Caco-2 (cell line): Measurements from ENCODE around the gene ZBTB17. TPM values are rescaled to one million over a fixed set of nuclear protein-coding genes. Genes with fewer than 3 reads are reported as not detected.

Source experiments
- BruUV-seq: library from RNA; stranded (reverse); fragments of 400-500 nt; replicated peaks from 2 replicates; lab custom pipeline; 2021; lab: Mats Ljungman, UMichigan
- CTCF ChIA-PET: fragments of 300-600 bp; sonication (Branson Sonifier 250); formaldehyde crosslinking; loops from one replicate; lab custom pipeline; 2022; ENCODE audit warnings: antibody characterized with exemption; lab: Charles Lee
- POLR2A ChIA-PET: fragments of 300-600 bp; sonication (Branson Sonifier 250); formaldehyde crosslinking; loops from one replicate; lab custom pipeline; 2022; ENCODE audit warnings: antibody characterized with exemption; lab: Charles Lee
- DNase-seq, 2 experiments: peaks; one replicate each; pipeline versions ENCODE4 v3.0.0 to v3.0.0-alpha.2; 2020 to 2022
- H3K27me3 ChIP-seq: replicated peaks from 2 replicates; pipeline ENCODE4 v1.6.0; 2011; ENCODE audit warnings: low read length; ENCODE audit not compliant: control insufficient read depth, insufficient read depth
- H3K36me3 ChIP-seq: 2 replicates; pipeline ENCODE4 v1.5.1; 2011; ENCODE audit warnings: low read length; ENCODE audit not compliant: control insufficient read depth, insufficient read depth
- H3K4me1 ChIP-seq: fragments of 250-450 bp; sonication (Bioruptor Pico); 2 replicates; pipeline ENCODE4 v1.5.1; 2020; ENCODE audit warnings: mild to moderate bottlenecking
- H3K4me3 ChIP-seq: 2 replicates; pipeline ENCODE4 v1.5.1; 2011; ENCODE audit warnings: low read depth, mild to moderate bottlenecking, control low read depth, low read length
- H3K9me3 ChIP-seq: fragments of 250-450 bp; sonication (Bioruptor Pico); 2 replicates; pipeline ENCODE4 v1.5.1; 2020; ENCODE audit warnings: mild to moderate bottlenecking, moderate library complexity
- H3K27ac Mint-ChIP-seq: one replicate; pipeline ENCODE4 v1.8.0; 2022; ENCODE audit warnings: mixed read lengths; ENCODE audit not compliant: unreplicated experiment
- H3K27me3 Mint-ChIP-seq: one replicate; pipeline ENCODE4 v1.8.0; 2022; ENCODE audit warnings: mixed read lengths; ENCODE audit not compliant: insufficient read depth, unreplicated experiment
- H3K36me3 Mint-ChIP-seq: one replicate; pipeline ENCODE4 v1.8.0; 2022; ENCODE audit warnings: mild to moderate bottlenecking, mixed read lengths; ENCODE audit not compliant: insufficient read depth, unreplicated experiment
- H3K4me1 Mint-ChIP-seq: one replicate; pipeline ENCODE4 v1.8.0; 2022; ENCODE audit warnings: low read depth, mixed read lengths; ENCODE audit not compliant: unreplicated experiment
- H3K4me3 Mint-ChIP-seq: one replicate; pipeline ENCODE4 v1.8.0; 2022; ENCODE audit warnings: mild to moderate bottlenecking, moderate library complexity, mixed read lengths; ENCODE audit not compliant: unreplicated experiment
- H3K9me3 Mint-ChIP-seq: one replicate; pipeline ENCODE4 v1.8.0; 2022; ENCODE audit warnings: mixed read lengths; ENCODE audit not compliant: unreplicated experiment
- CTCF ChIP-seq, 2 experiments: fragments of 200-600 bp in 1 of 2; IDR thresholded peaks; 1 replicate in 1 of 2; 2 replicates in 1 of 2; pipeline versions ENCODE4 v1.5.1 to v1.8.0; 2011 to 2022; ENCODE audit warnings: antibody characterized with exemption in 1 of 2, control low read depth in 1 of 2, inconsistent platforms in 1 of 2, low read depth in 1 of 2, low read length in 1 of 2, mild to moderate bottlenecking in 1 of 2, moderate library complexity in 1 of 2; ENCODE audit not compliant: insufficient read depth in 1 of 2, severe bottlenecking in 1 of 2, unreplicated experiment in 1 of 2
- intact Hi-C: fragments of 100-400 bp; cut with micrococcal nuclease; formaldehyde crosslinking; loops from one replicate; pipeline ENCODE4 v1.10.0; 2022; ENCODE audit not compliant: unreplicated experiment
- total RNA-seq: library from RNA; stranded (reverse); gene quantifications from 2 replicates; pipeline ENCODE4 v1.2.3, GENCODE V29; 2022

ZBTB17 gene
- total RNA-seq, 1 experiment from 2014 or later: 23.5 TPM

GRCh38 chr1:16007671-16008341 is 31.9 kb upstream of the ZBTB17 start:
- Histone ChIP-seq H3K27me3 (no peaks in the 10 kb centered on the region), H3K4me3 (no peak overlapping the region), H3K36me3 (no peaks in the 10 kb centered on the region), H3K4me1 (no peaks in the 10 kb centered on the region), H3K9me3 (no peaks in the 10 kb centered on the region)
- Mint-ChIP-seq H3K4me1 (no peaks in the 10 kb centered on the region), H3K27ac (no peak overlapping the region), H3K4me3 (no peak overlapping the region), H3K27me3 (no peaks in the 10 kb centered on the region), H3K9me3 (no peaks in the 10 kb centered on the region), H3K36me3 (no peaks in the 10 kb centered on the region)
- ChIA-PET CTCF (interaction anchor here (0.6 kb wide), 1 partner anchor 20 kb away, joined by 3 read pairs; no protein-coding TSS in a partner anchor), POLR2A (no interaction called here)
- intact Hi-C loops: loop anchor here (2.0 kb wide), 1 partner anchor 25 kb away; no protein-coding TSS in a partner anchor
- TF ChIP-seq CTCF (IDR thresholded peaks at IDR 0.05; ENCODE audit: insufficient read depth in 1 of 2, low read depth in 1 of 2, low read length in 1 of 2, severe bottlenecking in 1 of 2, unreplicated experiment in 1 of 2): no peak
- DNase-seq: no peak
- BruUV-seq: no TSS peak

GRCh38 chr1:16006552-16007485 is 30.9 kb upstream of the ZBTB17 start:
- no peak for DNase-seq
- Histone ChIP-seq H3K4me1 (no peaks in the 10 kb centered on the region), H3K9me3 (no peaks in the 10 kb centered on the region), H3K27me3 (no peaks in the 10 kb centered on the region), H3K36me3 (no peaks in the 10 kb centered on the region), H3K4me3 (no peak overlapping the region)
- Mint-ChIP-seq H3K36me3 (no peaks in the 10 kb centered on the region), H3K4me3 (no peak overlapping the region), H3K27me3 (no peaks in the 10 kb centered on the region), H3K27ac (no peak overlapping the region), H3K9me3 (no peaks in the 10 kb centered on the region), H3K4me1 (no peaks in the 10 kb centered on the region)
- no peak for TF ChIP-seq CTCF (IDR thresholded peaks at IDR 0.05; ENCODE audit: insufficient read depth in 1 of 2, low read depth in 1 of 2, low read length in 1 of 2, severe bottlenecking in 1 of 2, unreplicated experiment in 1 of 2)
- intact Hi-C loops: no loop called here
- BruUV-seq: no TSS peak
- ChIA-PET CTCF (no interaction called here), POLR2A (no interaction called here)

GRCh38 chr1:16006010-16006409 is 30.1 kb upstream of the ZBTB17 start:
- Histone ChIP-seq H3K9me3 (no peaks in the 10 kb centered on the region), H3K4me1 (no peaks in the 10 kb centered on the region), H3K4me3 (no peak overlapping the region), H3K27me3 (no peaks in the 10 kb centered on the region), H3K36me3 (no peaks in the 10 kb centered on the region)
- no peak for TF ChIP-seq CTCF (IDR thresholded peaks at IDR 0.05; ENCODE audit: insufficient read depth in 1 of 2, low read depth in 1 of 2, low read length in 1 of 2, severe bottlenecking in 1 of 2, unreplicated experiment in 1 of 2)
- no peaks in the 10 kb centered on the region for H3K27me3 Mint-ChIP-seq
- H3K4me3 Mint-ChIP-seq: no peak overlapping the region
- no peaks in the 10 kb centered on the region for H3K36me3 Mint-ChIP-seq
- no peak for DNase-seq
- H3K4me1 Mint-ChIP-seq: no peaks in the 10 kb centered on the region
- no peak overlapping the region for H3K27ac Mint-ChIP-seq
- BruUV-seq: no TSS peak
- H3K9me3 Mint-ChIP-seq: no peaks in the 10 kb centered on the region
- CTCF ChIA-PET: no interaction called here
- intact Hi-C loops: no loop called here
- POLR2A ChIA-PET: no interaction called here
